ENCODE results near the gene AUP1.
"Not testable (repeated sequence)": the region's sequence is repeated elsewhere in the genome, so short reads cannot be mapped to it uniquely, and the experiment has no call there.

The AUP1 gene

DNA sequence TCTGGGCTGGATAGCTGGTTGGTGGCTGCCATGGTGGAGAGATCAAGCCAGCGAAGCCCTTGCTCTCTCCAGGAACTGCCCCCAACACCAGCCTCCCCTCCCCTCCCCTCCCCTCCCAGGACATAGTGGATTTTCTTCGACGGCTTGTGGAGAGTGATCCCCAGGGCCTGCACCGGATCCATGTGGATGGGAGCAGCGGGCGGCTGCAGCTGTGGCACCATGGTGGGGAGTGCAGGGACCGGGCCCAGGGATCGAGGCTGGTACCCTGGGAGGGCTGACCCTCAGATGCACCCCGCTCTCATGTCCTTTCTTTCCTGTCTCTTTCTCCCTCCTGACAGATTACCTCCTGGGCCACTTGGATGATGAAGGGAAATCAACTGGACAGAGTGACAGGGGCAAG lies 39.6 kb downstream of the AUP1 start:
- H3K4me3 ChIP-seq (ENCODE audit: low read depth, low read length), result peak overlapping the region; percentile 2; the same call in 1 of the 2 replicates
- peak overlapping the region; percentile 65 for H3K27ac ChIP-seq
- H3K9me3 ChIP-seq (ENCODE audit: severe bottlenecking), result no peaks in the 10 kb centered on the region
- no peaks in the 10 kb centered on the region for H3K27me3 ChIP-seq (ENCODE audit: insufficient read depth, low read depth, severe bottlenecking)
- DNase-seq, result no peak
- H3K36me3 ChIP-seq, result peaks cover 62% of the 10 kb centered on the region
- no peak for TF ChIP-seq CTCF (IDR thresholded peaks at IDR 0.05; ENCODE audit: low read depth, low read length)

- peak; percentile 36; the same call in 1 of the 2 replicates for TF ChIP-seq CTCF (IDR thresholded peaks at IDR 0.05; ENCODE audit: low read depth, low read length)
- peak; percentile 96 for DNase-seq
- Histone ChIP-seq H3K27me3 (ENCODE audit: insufficient read depth, low read depth, severe bottlenecking) (no peaks in the 10 kb centered on the region), H3K9me3 (ENCODE audit: severe bottlenecking) (no peaks in the 10 kb centered on the region), H3K27ac (peak overlapping the region; percentile 63), H3K4me3 (ENCODE audit: low read depth, low read length) (no peak overlapping the region), H3K36me3 (peaks cover 54% of the 10 kb centered on the region)
Observed at GRCh38 chr2:74488643-74489481, 40.6 kb downstream of the AUP1 start.

- H3K27ac ChIP-seq, result no peak overlapping the region
- no peaks in the 10 kb centered on the region for H3K9me3 ChIP-seq (ENCODE audit: severe bottlenecking)
- peaks cover 34% of the 10 kb centered on the region for H3K36me3 ChIP-seq
- DNase-seq, result no peak
- H3K27me3 ChIP-seq (ENCODE audit: insufficient read depth, low read depth, severe bottlenecking), result no peaks in the 10 kb centered on the region
- no peak overlapping the region for H3K4me3 ChIP-seq (ENCODE audit: low read depth, low read length)
- TF ChIP-seq CTCF (IDR thresholded peaks at IDR 0.05; ENCODE audit: low read depth, low read length), result no peak
Observed at GRCh38 chr2:74486141-74486540, 43.4 kb downstream of the AUP1 start.

DNA sequence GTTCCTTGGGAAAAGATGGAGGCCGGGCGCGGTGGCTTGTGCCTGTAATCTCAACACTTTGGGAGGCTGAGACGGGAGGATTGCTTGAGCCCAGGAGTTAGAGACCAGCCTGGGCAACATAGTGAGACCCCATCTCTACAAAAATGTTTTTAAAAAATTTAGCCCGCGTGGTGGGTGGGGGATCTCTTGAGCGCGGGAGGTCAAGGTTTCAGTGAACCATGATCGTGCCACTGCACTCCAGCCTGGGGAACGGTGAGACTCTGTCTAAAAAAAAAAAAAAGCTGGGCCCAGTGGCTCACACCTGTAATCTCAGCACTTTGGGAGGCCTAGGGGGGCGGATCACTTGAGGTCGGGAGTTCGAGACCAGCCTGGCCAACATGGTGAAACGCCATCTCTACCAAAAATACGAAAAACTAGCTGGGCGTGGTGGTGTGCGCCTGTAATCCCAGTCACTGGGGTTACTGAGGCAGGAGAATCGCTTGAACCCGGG lies 45.8 kb downstream of the AUP1 start:
- not testable (repeated sequence) for H3K27me3 ChIP-seq (ENCODE audit: insufficient read depth, low read depth, severe bottlenecking); DNase-seq; H3K9me3 ChIP-seq (ENCODE audit: severe bottlenecking)
- Histone ChIP-seq H3K36me3 (peaks cover 42% of the 10 kb centered on the region), H3K4me3 (ENCODE audit: low read depth, low read length) (peak overlapping the region; percentile 83), H3K27ac (peak overlapping the region; percentile 97)

DNA sequence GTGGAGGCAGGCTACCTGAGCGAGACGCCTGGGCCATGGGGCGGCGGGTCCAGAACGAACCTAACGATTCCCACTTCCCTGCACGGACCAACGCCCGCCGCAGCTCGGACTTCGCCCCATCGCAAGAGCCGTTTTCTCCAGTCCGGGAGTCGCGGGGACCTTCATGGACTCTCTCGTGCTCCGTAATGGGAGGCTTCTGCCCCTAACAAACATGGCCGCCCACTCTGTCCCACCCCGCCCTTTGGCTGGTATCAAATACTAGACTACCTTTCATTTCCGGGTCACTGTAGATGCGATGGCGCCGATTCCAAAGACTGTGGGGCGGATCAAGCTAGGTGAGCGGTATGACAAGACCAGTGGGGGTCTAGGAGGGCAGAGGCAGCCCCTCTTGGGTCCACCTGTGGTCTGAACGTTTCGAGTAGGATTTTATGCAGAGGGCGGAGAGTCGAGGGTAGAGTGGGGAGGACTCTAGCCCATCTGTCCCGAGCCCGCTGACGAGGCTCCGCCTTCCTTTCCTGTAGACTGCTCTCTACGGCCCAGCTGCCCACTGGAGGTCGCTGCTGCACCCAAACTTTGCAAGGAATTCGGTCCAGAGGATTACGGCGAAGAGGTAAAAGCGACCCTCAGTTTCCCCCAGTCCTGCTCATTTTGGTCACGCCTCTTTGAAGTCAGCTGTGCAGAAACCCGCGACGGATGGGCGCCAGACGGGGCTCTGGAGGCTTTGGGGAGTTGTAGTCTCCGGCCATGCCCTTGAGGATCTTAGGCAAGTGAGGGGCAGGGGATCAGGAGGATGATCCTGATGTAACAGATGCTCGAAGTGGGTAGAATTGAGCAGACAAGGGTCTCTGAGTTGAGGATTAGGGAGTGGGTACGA lies 46.5 kb downstream of the AUP1 start, which contains the start of the genes CCDC142 and TTC31:
CCDC142 (minus strand) TSS at position 198 of the 874 bp plus-strand sequence; CDS start at position 37, 161 bp downstream.
TTC31 (plus strand) TSS at position 281 of the 874 bp plus-strand sequence; CDS start at position 296, 15 bp downstream.
- no peaks in the 10 kb centered on the region for H3K9me3 ChIP-seq (ENCODE audit: severe bottlenecking)
- H3K4me3 ChIP-seq (ENCODE audit: low read depth, low read length), result peak within 1 kb of the TSS; percentile 83
- H3K27me3 ChIP-seq (ENCODE audit: insufficient read depth, low read depth, severe bottlenecking), result no peaks in the 10 kb centered on the region
- DNase-seq, result peak; percentile 99
- peak; percentile 96 for TF ChIP-seq CTCF (IDR thresholded peaks at IDR 0.05; ENCODE audit: low read depth, low read length)
- peaks cover 38% of the 10 kb centered on the region for H3K36me3 ChIP-seq
- peak within 1 kb of the TSS; percentile 97 for H3K27ac ChIP-seq

Data from WERI-Rb-1 (cell line).